HG03159 (cell line): Measurements from ENCODE around the gene NR1I2.

Source experiments
- ATAC-seq: cut with Tn5 transposase; IDR thresholded peaks from one replicate; pipeline ENCODE4 v1.9.1; 2021; ENCODE audit warnings: mild to moderate bottlenecking, moderate library complexity; ENCODE audit not compliant: unreplicated experiment

The NR1I2 gene

DNA sequence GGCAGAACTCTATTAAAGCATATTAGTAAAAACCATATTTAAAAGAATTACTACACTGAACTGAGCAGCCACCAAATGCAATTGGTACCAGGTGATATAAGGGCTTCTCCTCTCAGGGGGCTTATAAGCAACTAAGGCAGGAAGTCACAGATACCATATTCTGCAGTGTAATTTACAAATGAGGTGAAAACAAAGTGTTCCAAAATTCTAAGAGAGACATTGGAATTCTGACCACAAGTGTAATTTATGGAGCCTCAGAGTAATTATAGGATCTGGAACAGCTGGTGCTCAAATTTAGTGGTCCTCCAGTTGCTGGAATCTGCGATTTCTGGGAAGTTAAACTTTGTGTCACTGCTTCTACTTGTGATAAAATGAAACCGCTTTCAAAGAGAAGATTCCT is 3.1 kb upstream of the NR1I2 start:
- no peak for ATAC-seq

DNA sequence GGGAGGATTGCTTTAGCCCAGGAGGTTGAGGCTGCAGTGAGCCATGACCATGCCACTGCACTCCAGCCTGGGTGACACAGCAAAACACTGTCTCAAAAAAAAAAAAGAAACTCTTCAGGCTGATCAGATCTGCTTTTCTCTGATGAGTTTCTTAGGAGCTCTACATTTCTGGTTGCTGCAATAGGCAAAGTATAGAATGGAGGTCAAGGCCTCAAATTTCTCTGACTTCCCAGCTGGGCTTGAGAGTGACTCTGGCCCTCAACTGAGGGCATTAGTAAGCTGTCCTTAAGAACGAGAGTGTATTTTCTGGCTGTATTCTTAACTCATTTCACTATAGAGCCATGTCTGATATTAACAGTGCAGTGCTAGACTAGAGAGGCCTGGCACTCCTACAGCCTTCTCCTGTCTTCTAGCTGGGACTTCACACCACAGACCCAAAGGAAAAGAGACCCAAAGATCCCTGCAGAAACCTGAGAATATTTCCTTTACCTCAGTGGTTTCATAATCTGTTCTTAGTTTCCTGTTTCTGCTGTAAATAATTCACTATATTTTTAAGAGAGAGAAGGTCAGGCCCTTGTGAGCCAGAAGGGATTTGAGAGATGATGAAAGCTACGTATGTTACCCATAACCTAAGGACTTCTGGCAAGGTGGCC is 2.0 kb upstream of the NR1I2 start:
- peak; percentile 78 for ATAC-seq

DNA sequence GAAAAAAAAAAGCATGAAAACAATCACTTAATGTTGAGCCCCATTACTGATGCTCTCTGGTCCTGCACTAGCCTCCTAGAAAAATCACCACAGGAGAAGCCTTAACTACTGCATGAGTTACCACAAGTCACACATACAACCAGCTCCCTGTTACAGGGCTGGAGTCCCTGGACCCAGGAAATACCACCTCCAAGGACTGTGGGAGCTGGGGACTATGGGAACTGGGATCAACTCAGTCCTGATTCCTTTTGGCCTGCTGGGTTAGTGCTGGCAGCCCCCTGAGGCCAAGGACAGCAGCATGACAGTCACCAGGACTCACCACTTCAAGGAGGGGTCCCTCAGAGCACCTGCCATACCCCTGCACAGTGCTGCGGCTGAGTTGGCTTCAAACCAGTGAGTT is 559 bp downstream of the NR1I2 start:
- ATAC-seq = no peak

DNA sequence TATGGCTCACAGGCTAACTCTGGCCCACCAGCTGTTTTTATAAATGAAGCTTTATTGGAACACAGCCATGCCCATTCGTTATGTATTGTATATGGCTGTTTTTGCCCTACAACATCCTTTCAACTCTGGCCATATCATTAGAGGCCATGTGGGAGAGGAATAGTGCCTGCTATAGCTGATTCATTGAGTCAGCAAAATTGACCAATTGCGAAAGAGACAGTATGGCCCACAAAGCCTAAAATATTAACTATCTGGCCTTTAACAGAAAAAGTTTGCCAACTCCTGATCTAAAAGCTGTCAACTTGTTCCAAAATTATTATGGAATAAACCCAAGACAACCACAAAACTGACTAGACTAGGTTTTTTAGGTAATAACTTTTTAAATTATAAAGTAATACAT is 1.4 kb downstream of the NR1I2 start:
- no peak for ATAC-seq

DNA sequence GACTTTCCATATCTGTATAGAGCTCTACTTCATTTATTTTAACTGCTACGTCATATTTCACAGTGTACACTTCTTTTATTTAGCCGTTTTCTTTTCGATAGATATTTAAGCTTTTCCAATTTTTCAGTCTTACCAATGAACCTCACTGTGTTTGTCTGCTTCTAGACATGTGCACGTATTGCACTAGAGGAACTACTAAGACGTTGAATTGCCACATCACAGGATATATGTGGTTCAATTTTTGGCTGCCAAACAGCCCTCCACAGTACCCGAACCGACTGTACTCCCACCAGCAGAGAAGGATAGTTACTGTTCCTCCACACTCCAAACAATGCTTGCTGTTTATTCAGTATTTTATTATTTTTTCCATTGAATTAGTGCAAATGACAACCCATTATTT is 2.0 kb downstream of the NR1I2 start:
- no peak for ATAC-seq

GRCh38 chr3:119786409-119786808 is 4.5 kb downstream of the NR1I2 start:
- ATAC-seq = no peak

- no peak for ATAC-seq
Measured at GRCh38 chr3:119790369-119790768, 8.5 kb downstream of the NR1I2 start.

DNA sequence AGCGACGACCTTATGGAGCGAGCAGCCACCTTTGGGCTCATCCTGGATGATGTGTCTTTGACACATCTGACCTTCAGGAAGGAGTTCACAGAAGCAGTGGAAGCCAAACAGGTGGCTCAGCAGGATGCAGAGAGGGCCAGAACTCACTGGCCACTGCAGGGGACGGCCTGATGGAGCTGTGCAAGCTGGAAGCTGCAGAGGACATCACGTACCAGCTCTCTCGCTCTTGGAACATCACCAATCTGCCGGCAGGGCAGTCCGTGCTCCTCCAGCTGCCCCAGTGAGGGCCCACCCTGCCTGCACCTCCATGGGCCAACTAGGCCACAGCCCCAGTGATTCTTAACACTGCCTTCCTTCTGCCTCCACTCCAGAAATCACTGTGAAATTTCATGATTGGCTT is 10.4 kb downstream of the NR1I2 start:
- no peak for ATAC-seq

- ATAC-seq = no peak
Measured at GRCh38 chr3:119794401-119794800, 12.5 kb downstream of the NR1I2 start.

GRCh38 chr3:119794971-119795612 is 13.2 kb downstream of the NR1I2 start:
- ATAC-seq = no peak

GRCh38 chr3:119795849-119796248 is 13.9 kb downstream of the NR1I2 start:
- no peak for ATAC-seq

- ATAC-seq = no peak
Measured at GRCh38 chr3:119796368-119796767, 14.5 kb downstream of the NR1I2 start.

DNA sequence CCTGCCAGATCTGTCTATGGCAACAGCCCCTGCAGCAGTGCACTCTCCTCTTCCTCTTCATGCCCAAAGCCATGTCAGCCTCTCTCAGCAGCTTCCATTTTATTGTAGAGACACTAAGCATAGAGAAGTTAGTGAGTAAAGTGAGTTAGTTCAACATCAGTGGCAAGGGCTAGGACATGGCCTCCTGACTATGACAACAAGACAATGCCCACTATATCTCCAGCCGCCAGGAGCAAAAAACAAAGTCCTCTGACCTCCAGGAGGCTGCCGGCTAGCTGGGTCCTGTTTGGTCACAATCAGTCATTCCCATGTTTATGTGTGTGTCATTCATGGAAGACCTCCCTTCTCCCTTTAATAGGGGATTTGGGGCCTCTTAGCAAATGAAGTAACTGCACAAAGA is 14.9 kb downstream of the NR1I2 start:
- no peak for ATAC-seq

- ATAC-seq = no peak
Measured at GRCh38 chr3:119800844-119801243, 18.9 kb downstream of the NR1I2 start.

DNA sequence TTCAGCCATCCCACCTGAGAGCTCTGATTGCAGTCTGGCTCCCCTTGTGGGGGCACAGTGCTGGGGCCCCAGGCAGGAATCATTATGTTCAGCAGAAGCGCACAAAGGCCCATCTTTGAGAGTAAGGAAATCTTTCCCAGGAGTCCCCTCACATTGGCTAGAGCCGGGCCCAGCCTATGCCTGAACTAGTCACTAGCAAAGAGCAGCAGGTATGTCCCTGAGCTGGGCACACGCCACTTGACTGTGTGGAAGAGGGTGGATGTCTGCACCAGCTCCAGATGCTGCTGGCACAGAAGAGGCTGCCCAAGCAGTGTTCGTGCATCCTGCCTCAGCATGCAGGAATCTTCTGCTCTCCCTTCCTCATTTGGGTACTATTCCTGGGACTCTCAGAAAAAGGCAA is 26.3 kb downstream of the NR1I2 start:
- no peak for ATAC-seq

- ATAC-seq = no peak
Measured at GRCh38 chr3:119808843-119809242, 26.9 kb downstream of the NR1I2 start.

GRCh38 chr3:119809249-119810017 is 27.5 kb downstream of the NR1I2 start:
- peak; percentile 29 for ATAC-seq

GRCh38 chr3:119810018-119810435 is 28.1 kb downstream of the NR1I2 start:
- ATAC-seq = peak; percentile 86

DNA sequence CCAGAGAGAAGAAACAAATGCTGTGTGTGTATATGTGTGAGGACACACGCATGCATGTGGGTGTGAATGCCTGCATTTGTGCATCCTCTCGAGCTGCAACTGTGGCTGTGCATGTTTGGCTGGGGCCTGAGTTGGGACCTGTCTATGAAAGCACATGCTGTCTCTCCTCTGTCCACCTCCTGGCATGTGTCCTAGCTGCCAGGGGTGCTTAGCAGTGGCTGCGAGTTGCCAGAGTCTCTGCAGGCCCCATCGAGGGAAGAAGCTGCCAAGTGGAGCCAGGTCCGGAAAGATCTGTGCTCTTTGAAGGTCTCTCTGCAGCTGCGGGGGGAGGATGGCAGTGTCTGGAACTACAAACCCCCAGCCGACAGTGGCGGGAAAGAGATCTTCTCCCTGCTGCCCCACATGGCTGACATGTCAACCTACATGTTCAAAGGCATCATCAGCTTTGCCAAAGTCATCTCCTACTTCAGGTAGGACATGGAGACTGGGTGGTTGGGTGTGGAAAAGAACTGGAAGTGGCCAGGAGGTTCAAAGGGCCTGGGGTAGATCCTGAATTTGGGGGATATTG is 30.7 kb downstream of the NR1I2 start:
- no peak for ATAC-seq

DNA sequence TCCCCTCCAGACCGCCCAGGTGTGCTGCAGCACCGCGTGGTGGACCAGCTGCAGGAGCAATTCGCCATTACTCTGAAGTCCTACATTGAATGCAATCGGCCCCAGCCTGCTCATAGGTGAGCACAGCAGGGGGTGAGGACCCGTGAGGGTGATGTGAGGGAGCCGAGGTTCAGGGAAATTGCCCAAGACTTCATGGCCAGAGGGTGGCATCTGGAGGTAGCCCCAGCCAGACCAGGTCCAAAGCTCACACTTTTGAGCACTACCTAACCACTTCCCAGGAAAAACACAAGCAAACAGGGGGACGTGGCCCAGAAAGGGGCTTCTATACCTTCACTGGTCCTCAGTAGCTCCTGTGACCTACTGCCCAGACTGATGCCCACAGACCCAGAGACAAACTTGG is 33.8 kb downstream of the NR1I2 start:
- ATAC-seq = no peak

- ATAC-seq = no peak
Measured at GRCh38 chr3:119817071-119817470, 35.2 kb downstream of the NR1I2 start.
